ENCODE data around the gene PPARD.
"Not testable (repeated sequence)": the region's sequence is repeated elsewhere in the genome, so short reads cannot be mapped to it uniquely, and the experiment has no call there.

The PPARD gene

GRCh38 chr6:35342258-35343091 lies at the start of gene PPARD:
Gene PPARD, plus strand, starts transcription at chr6:35342558. Its CDS starts 68,530 bp downstream, at chr6:35411088.
- DNase-seq = peak; percentile 99 to 100

- DNase-seq = no peak
Measured at GRCh38 chr6:35293681-35294080, 48.7 kb upstream of the PPARD start.

DNA sequence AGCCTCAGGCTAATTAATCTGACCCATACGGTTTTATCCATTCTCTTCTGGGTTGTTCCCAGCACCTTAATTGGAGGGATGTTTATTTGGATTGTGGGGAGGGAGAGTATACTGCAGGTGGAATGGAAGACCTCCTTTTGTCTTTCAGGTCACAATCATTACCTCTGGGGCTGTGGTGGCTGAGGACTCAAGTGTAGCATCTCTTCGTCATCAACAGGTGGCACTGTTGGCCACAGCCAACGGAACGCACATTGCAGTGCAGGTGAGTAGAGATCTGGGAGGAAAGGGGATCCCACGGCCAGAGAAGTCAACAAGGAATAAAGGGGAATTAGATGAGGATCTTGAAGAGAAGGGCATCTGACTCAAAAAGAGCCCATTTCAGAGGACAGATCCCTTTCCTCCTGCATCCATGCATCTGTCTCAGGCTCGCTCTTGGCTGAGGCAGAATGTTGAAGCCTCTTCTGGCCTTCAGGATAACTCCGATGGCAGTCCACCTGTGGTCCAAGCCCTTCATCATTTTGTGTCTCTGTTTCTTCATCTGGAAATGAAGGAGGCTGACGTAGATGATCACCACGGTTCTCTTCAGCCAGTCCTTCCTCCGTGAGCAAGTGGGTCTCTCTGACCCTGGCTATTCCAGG lies 47.9 kb upstream of the PPARD start:
- DNase-seq = peak; percentile 57 to 61

- no peak for DNase-seq
Measured at GRCh38 chr6:35295036-35295435, 47.3 kb upstream of the PPARD start.

GRCh38 chr6:35295521-35296315 lies 46.6 kb upstream of the PPARD start:
- no peak for DNase-seq

- DNase-seq = no peak
Measured at GRCh38 chr6:35296931-35297600, 45.3 kb upstream of the PPARD start.

- DNase-seq = peak; percentile 89 to 92
Measured at GRCh38 chr6:35297601-35298481, 44.5 kb upstream of the PPARD start, which contains the start of gene DEF6. Gene DEF6, plus strand, starts transcription at chr6:35297818. Its CDS starts 39 bp downstream, at chr6:35297857.

- peak in 1 of 2 experiments; percentile 55 for DNase-seq
Measured at GRCh38 chr6:35298625-35299140, 43.7 kb upstream of the PPARD start.

- peak in 1 of 2 experiments; percentile 44 for DNase-seq
Measured at GRCh38 chr6:35299674-35300073, 42.7 kb upstream of the PPARD start.

DNA sequence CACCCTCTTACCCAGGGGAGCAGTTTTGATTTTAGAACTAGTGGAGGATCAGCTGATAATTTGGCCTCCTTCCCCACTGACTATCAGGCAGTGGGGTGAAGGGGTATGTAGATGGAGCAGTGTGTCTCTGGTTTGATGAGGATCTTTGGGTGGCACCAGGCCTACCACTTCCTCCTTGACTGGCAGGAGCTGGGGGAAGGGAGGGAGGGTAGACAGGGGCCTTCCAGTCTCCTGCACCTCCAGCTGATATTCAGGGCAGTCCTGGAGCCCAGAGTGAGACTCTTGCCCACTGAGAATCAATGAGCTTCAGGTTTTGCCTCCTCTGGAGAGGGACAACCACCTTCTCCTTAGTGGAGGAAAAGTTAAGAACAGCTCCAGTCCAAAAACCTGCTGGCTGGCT lies 41.5 kb upstream of the PPARD start:
- DNase-seq = peak in 1 of 2 experiments; percentile 46

DNA sequence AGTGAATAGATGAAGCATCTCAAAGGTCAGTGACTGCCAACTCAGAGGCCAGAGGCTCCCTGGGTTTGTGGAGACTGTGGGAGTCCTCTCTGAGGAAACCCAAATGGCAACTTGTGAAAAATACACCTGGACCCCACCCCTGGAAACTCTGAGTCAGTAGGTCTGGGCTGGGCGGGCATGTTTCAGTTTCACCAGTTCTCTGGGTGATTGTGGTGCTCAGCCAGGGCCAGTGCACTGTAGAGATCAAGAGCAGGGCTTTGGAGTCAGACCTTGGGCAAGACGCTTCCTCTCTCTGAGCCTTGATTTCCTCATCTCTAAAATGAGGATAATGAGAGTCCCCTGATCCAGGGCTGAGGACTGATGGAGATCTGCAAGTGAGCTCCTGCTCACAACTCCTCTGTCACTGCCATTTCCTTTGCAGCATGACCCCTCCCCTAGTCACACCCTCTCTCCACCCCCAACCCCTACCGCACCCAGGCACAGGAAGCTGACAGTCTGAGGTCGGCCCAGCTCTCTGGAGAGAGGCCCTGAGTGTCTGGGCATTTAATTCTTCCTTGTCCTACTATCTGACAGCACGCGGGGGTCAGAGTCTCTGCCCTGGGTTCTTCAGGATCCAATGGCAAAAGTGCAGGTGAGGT lies 39.6 kb upstream of the PPARD start:
- DNase-seq = peak; percentile 91 to 92

DNA sequence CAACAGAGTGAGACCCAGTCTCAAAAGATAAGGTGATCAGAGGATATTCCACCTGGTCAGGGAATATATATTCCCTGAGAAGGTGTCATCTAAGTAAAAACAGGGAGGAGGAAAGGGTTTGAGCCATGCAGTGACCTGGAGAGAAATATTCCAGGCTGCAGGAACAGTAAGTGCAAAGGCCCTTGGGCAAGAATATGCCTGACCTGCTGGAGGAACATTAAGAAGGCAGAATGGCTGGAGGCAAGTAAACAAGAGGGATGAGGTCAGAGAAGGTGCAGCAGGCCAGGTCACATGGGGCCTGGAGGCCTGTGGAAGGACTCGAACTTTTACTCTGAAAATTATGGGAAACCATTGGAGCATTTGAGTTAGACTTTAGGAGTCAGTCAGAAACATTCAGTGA lies 38.1 kb upstream of the PPARD start:
- no peak for DNase-seq

- peak in 1 of 2 experiments; percentile 49 for DNase-seq
Measured at GRCh38 chr6:35305117-35305516, 37.2 kb upstream of the PPARD start.

DNA sequence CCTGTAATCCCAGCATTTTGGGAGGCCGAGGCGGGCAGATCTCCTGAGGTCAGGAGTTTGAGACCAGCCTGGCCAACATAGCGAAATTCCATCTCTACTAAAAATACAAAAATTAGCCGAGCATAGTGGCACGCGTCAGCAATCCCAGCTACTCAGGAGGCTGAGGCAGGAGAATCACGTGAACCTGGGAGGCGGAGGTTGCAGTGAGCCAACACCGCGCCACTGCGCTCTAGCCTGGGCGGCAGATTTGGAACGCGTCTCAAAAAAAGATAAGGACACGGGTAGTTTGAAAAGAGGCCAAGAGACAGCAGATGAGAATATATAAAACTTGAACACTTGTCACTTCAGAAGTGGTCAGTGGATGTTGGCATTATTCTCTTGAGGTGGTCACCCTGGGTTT lies 35.2 kb upstream of the PPARD start:
- not testable (repeated sequence) for DNase-seq

DNA sequence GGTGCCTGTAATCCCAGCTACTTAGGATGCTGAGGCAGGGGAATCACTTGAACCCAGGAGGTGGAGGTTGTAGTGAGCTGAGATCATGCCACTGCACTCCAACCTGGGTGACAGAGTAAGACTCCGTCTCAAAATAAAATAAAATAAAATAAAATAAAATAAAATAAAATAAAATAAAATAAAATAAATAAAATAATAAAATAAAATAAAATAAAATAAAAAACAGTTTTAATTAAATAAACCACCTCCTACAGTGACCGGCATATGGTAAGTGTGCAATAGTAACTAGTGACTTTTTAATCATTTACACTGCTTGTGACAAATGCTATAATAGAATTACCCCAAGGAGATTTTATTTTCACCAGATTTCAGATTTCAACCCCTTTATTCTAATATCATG lies 33.8 kb upstream of the PPARD start:
- not testable (repeated sequence) for DNase-seq

DNA sequence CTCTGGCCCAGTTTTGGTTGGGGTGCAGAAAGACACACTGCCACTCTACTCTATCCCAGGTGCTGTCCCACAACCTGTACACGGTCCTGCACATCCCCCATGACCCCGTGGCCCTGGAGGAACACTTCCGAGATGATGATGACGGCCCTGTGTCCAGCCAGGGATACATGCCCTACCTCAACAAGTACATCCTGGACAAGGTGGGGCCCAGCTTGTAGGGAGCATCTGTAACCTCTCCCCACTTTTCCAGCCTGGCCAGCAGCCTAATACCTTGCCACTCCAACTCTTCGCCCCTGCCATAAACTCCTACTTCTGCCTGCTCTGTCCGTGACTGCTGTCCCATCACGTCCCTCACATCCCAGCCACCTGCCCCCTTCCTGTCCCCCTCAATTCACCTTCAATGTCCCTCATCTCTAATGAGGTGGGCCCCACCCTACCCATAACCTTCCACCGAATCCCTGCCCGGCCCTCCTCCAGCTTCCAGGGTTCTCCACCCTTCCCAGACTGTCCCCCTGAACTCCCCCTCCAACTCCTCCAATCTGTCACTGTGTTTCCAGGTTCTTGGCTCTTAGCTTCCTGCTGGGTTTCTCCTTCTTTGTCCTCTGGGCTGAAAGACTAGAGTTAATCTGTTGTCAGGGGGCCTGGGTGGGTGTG lies 32.6 kb upstream of the PPARD start:
- peak in 1 of 2 experiments; percentile 17 for DNase-seq

- peak; percentile 50 to 51 for DNase-seq
Measured at GRCh38 chr6:35310265-35310831, 32.0 kb upstream of the PPARD start.

DNA sequence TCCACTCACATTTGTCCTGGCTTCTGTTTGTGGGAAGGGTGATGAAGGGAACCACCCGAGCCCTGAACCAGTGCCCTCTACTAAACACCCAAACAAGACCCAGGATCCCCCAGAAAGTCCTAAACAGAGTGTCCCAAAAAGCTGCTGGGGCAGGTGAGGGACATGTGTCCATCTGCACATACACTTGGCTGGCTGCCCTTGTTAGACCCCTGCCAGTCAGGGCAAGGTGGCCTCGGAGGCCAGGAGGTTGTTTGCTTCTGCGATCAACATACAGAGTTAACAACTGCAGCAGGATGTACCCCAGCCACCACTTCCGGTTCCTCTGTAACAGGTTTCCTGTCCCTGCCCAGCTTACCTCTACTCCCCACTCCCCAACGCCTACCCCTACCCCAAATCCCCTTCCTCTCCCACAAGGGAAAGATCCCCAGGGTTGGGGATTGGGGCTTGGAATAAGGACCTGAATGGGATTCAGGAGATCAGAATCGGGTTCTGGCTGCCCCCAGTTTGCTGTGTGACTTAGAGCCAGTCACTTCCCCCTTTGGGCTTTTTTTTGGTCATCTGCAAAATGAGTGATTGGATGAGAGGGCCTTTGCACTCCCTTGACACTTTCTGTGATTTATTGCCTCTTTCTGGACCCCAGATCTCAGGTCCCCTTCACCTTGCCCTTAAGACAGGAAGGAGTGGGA lies 30.8 kb upstream of the PPARD start:
- DNase-seq = peak; percentile 69 to 72
